ENCODE data around the gene MLH1. TPM values are rescaled to one million over a fixed set of nuclear protein-coding genes. Genes with fewer than 3 reads are reported as not detected.

The MLH1 gene
- total and polyA plus RNA-seq, 5 experiments from 2014 or later = 17.1 to 36.1 (median 24.4) TPM

GRCh38 chr3:36989005-36989404 is 4.3 kb upstream of the MLH1 start:
- Mint-ChIP-seq H3K4me1 (peaks cover 13 to 35% (median 23%) of the 10 kb centered on the region in 4 donors), H3K27me3 (no peaks in the 10 kb centered on the region), H3K36me3 (peaks cover 6 to 43% (median 39%) of the 10 kb centered on the region in 3 donors), H3K27ac (peak overlapping the region in 8 of 10 donors; percentile 1 to 72 (median 43)), H3K9me3 (peaks cover 0 to 8% (median 3%) of the 10 kb centered on the region in 9 donors), H3K4me3 (peak overlapping the region in 9 of 10 donors; percentile 34 to 74 (median 56))
- DNase-seq (no peak), ATAC-seq (no peak)
- POLR2A ChIA-PET = interaction anchor here (0.6 to 1.4 kb wide), 2 partner anchors 44 to 1428 kb away, joined by 4 to 5 read pairs; partner anchors contain the start of gene TRANK1

- DNase-seq = no peak
- Mint-ChIP-seq H3K27me3 (no peaks in the 10 kb centered on the region), H3K4me1 (peaks cover 13 to 35% (median 23%) of the 10 kb centered on the region in 4 donors), H3K27ac (peak overlapping the region in 5 of 10 donors; percentile 12 to 72 (median 52)), H3K9me3 (peaks cover 0 to 8% (median 3%) of the 10 kb centered on the region in 9 donors), H3K36me3 (peaks cover 6 to 37% (median 34%) of the 10 kb centered on the region in 3 donors), H3K4me3 (peak overlapping the region in 8 of 10 donors; percentile 16 to 74 (median 54))
- POLR2A ChIA-PET = no interaction called here
- ATAC-seq = no peak
Measured at GRCh38 chr3:36989568-36989967, 3.8 kb upstream of the MLH1 start.

- Mint-ChIP-seq H3K27me3 (no peaks in the 10 kb centered on the region), H3K36me3 (peaks cover under 1 to 34% (median 26%) of the 10 kb centered on the region in 3 donors), H3K4me3 (peak overlapping the region in 1 of 10 donors; percentile 51), H3K4me1 (peaks cover 13 to 32% (median 22%) of the 10 kb centered on the region in 4 donors), H3K27ac (peak overlapping the region in 1 of 10 donors; percentile 48), H3K9me3 (peaks cover 0 to 8% (median 3%) of the 10 kb centered on the region in 9 donors)
- no peak for ATAC-seq
- DNase-seq = no peak
- POLR2A ChIA-PET = interaction anchor here (2.9 kb wide), 1 partner anchor 47 kb away, joined by 35 read pairs; the partner anchor contains the start of gene TRANK1
Measured at GRCh38 chr3:36991147-36991546, 2.2 kb upstream of the MLH1 start.

GRCh38 chr3:36991923-36992805 is 1.2 kb upstream of the MLH1 start:
- Mint-ChIP-seq H3K36me3 (peaks cover 4 to 36% (median 29%) of the 10 kb centered on the region in 3 donors), H3K27me3 (no peaks in the 10 kb centered on the region), H3K4me3 (no peak overlapping the region), H3K9me3 (peaks cover 0 to 8% (median 3%) of the 10 kb centered on the region in 9 donors), H3K27ac (no peak overlapping the region), H3K4me1 (peaks cover 17 to 39% (median 28%) of the 10 kb centered on the region in 4 donors)
- DNase-seq (peak in 1 of 10 donors; percentile 4), ATAC-seq (no peak)
- POLR2A ChIA-PET = interaction anchor here (0.9 to 2.9 kb wide), 12 partner anchors 9 to 249 kb away, joined by 3 to 35 read pairs (median 4); partner anchors contain the start of gene TRANK1

GRCh38 chr3:36992806-36993325 is 452 bp upstream of the MLH1 start, which contains the start of gene EPM2AIP1:
Gene EPM2AIP1, minus strand, starts transcription at chr3:36993131. Its CDS starts 54 bp downstream, at chr3:36993077.
- no peak within 1 kb of the TSS for H3K4me3 Mint-ChIP-seq
- DNase-seq (peak in 4 of 10 donors; percentile 57 to 100 (median 94)), ATAC-seq (peak; percentile 84 to 86)
- POLR2A ChIA-PET = interaction anchor here (0.9 to 2.9 kb wide), 14 partner anchors 10 to 248 kb away, joined by 3 to 35 read pairs (median 4); partner anchors contain the start of gene TRANK1
- peaks cover 9 to 40% (median 33%) of the 10 kb centered on the region in 3 donors for H3K36me3 Mint-ChIP-seq
- H3K27ac Mint-ChIP-seq = no peak within 1 kb of the TSS
- peaks cover 0 to 8% (median 3%) of the 10 kb centered on the region in 9 donors for H3K9me3 Mint-ChIP-seq
- peaks cover 16 to 41% (median 29%) of the 10 kb centered on the region in 4 donors for H3K4me1 Mint-ChIP-seq
- H3K27me3 Mint-ChIP-seq = no peaks in the 10 kb centered on the region

GRCh38 chr3:37014620-37015019 is 21.3 kb downstream of the MLH1 start:
- Mint-ChIP-seq H3K4me3 (no peak overlapping the region), H3K4me1 (peaks cover 0 to 5% (median 0%) of the 10 kb centered on the region in 4 donors), H3K36me3 (peaks cover 6 to 89% (median 24%) of the 10 kb centered on the region in 3 donors), H3K9me3 (no peaks in the 10 kb centered on the region), H3K27ac (no peak overlapping the region), H3K27me3 (no peaks in the 10 kb centered on the region)
- no peak for ATAC-seq
- DNase-seq = no peak
- POLR2A ChIA-PET = no interaction called here

- Mint-ChIP-seq H3K27ac (no peak overlapping the region), H3K36me3 (peaks cover 6 to 94% (median 31%) of the 10 kb centered on the region in 3 donors), H3K9me3 (no peaks in the 10 kb centered on the region), H3K4me3 (no peak overlapping the region), H3K4me1 (peaks cover 0 to 4% (median 0%) of the 10 kb centered on the region in 4 donors), H3K27me3 (no peaks in the 10 kb centered on the region)
- DNase-seq (no peak), ATAC-seq (no peak)
- POLR2A ChIA-PET = no interaction called here
Measured at GRCh38 chr3:37015642-37016041, 22.3 kb downstream of the MLH1 start.

- no peak for ATAC-seq
- H3K36me3 Mint-ChIP-seq = peaks cover 6 to 94% (median 35%) of the 10 kb centered on the region in 3 donors
- no peaks in the 10 kb centered on the region for H3K27me3 Mint-ChIP-seq
- no peaks in the 10 kb centered on the region for H3K9me3 Mint-ChIP-seq
- POLR2A ChIA-PET = no interaction called here
- H3K4me3 Mint-ChIP-seq = no peak overlapping the region
- no peak overlapping the region for H3K27ac Mint-ChIP-seq
- peaks cover 0 to 5% (median 2%) of the 10 kb centered on the region in 4 donors for H3K4me1 Mint-ChIP-seq
- DNase-seq = no peak
Measured at GRCh38 chr3:37016903-37017302, 23.6 kb downstream of the MLH1 start.

- Mint-ChIP-seq H3K36me3 (peaks cover 11 to 94% (median 37%) of the 10 kb centered on the region in 3 donors), H3K4me3 (no peak overlapping the region), H3K27ac (peak overlapping the region in 1 of 10 donors; percentile 8), H3K9me3 (no peaks in the 10 kb centered on the region), H3K27me3 (no peaks in the 10 kb centered on the region), H3K4me1 (peaks cover 0 to 6% (median 5%) of the 10 kb centered on the region in 4 donors)
- ATAC-seq = no peak
- DNase-seq = no peak
- POLR2A ChIA-PET = no interaction called here
Measured at GRCh38 chr3:37017683-37018082, 24.4 kb downstream of the MLH1 start.

- peak in 2 of 10 donors; percentile 7 to 8 for DNase-seq
- peaks cover 5 to 9% (median 6%) of the 10 kb centered on the region in 4 donors for H3K4me1 Mint-ChIP-seq
- no peaks in the 10 kb centered on the region for H3K27me3 Mint-ChIP-seq
- ATAC-seq = no peak
- H3K27ac Mint-ChIP-seq = no peak overlapping the region
- no peaks in the 10 kb centered on the region for H3K9me3 Mint-ChIP-seq
- H3K4me3 Mint-ChIP-seq = no peak overlapping the region
- peaks cover 14 to 92% (median 46%) of the 10 kb centered on the region in 3 donors for H3K36me3 Mint-ChIP-seq
- POLR2A ChIA-PET = interaction anchor here (1.4 kb wide), 1 partner anchor 32 kb away, joined by 3 read pairs; the partner anchor contains the start of gene EPM2AIP1
Measured at GRCh38 chr3:37024092-37024491, 30.8 kb downstream of the MLH1 start.

- H3K27me3 Mint-ChIP-seq = no peaks in the 10 kb centered on the region
- H3K4me1 Mint-ChIP-seq = peaks cover 5 to 9% (median 6%) of the 10 kb centered on the region in 4 donors
- POLR2A ChIA-PET = interaction anchor here (1.4 kb wide), 1 partner anchor 32 kb away, joined by 3 read pairs; the partner anchor contains the start of gene EPM2AIP1
Measured at GRCh38 chr3:37024820-37025405, 31.6 kb downstream of the MLH1 start.

More at GRCh38 chr3:37024820-37025405, 31.6 kb downstream of the MLH1 start:
- Mint-ChIP-seq H3K4me3 (no peak overlapping the region), H3K36me3 (peaks cover 14 to 92% (median 46%) of the 10 kb centered on the region in 3 donors), H3K27ac (peak overlapping the region in 2 of 10 donors; percentile 60 to 82), H3K9me3 (no peaks in the 10 kb centered on the region)
- ATAC-seq = no peak
- DNase-seq = no peak

All from naive thymus-derived CD8-positive, alpha-beta T cell (primary cell).